Measurements from ENCODE around the gene HMG20A.

The HMG20A gene

GRCh38 chr15:77510066-77511057, 89.7 kb downstream of the HMG20A start:
- H3K27ac ChIP-seq (ENCODE audit: low read depth, low read length, severe bottlenecking) = no peak overlapping the region
- no peaks in the 10 kb centered on the region for H3K36me3 ChIP-seq (ENCODE audit: control insufficient read depth, insufficient read depth, low read length)
- 67 to 80% methylated on average over 7 to 9 of the region's 11 CpGs for WGBS, 2 experiments (ENCODE audit: insufficient coverage in 2 of 2)
- peaks cover 19% of the 10 kb centered on the region for H3K4me1 ChIP-seq (ENCODE audit: control insufficient read depth, insufficient read depth, low read length, poor library complexity, severe bottlenecking)
- H3K9me3 ChIP-seq (ENCODE audit: control insufficient read depth, low read length) = no peaks in the 10 kb centered on the region
- no peak overlapping the region for H3K4me3 ChIP-seq (ENCODE audit: extremely low read depth, insufficient read depth, low read length, poor library complexity, severe bottlenecking)

- H3K4me1 ChIP-seq (ENCODE audit: control insufficient read depth, insufficient read depth, low read length, poor library complexity, severe bottlenecking) = peaks cover 15% of the 10 kb centered on the region
- H3K4me3 ChIP-seq (ENCODE audit: extremely low read depth, insufficient read depth, low read length, poor library complexity, severe bottlenecking) = no peak overlapping the region
- WGBS, 2 experiments (ENCODE audit: insufficient coverage in 2 of 2) = 100% methylated on average over 1 of the region's 1 CpG; no CpG with 5 or more reads in 1 of the 2 experiments
- H3K9me3 ChIP-seq (ENCODE audit: control insufficient read depth, low read length) = no peaks in the 10 kb centered on the region
- no peak overlapping the region for H3K27ac ChIP-seq (ENCODE audit: low read depth, low read length, severe bottlenecking)
- no peaks in the 10 kb centered on the region for H3K36me3 ChIP-seq (ENCODE audit: control insufficient read depth, insufficient read depth, low read length)
Measured at GRCh38 chr15:77511869-77512268, 91.2 kb downstream of the HMG20A start.

- H3K4me3 ChIP-seq (ENCODE audit: extremely low read depth, insufficient read depth, low read length, poor library complexity, severe bottlenecking) = no peak overlapping the region
- H3K36me3 ChIP-seq (ENCODE audit: control insufficient read depth, insufficient read depth, low read length) = no peaks in the 10 kb centered on the region
- no peak overlapping the region for H3K27ac ChIP-seq (ENCODE audit: low read depth, low read length, severe bottlenecking)
- H3K9me3 ChIP-seq (ENCODE audit: control insufficient read depth, low read length) = no peaks in the 10 kb centered on the region
- H3K4me1 ChIP-seq (ENCODE audit: control insufficient read depth, insufficient read depth, low read length, poor library complexity, severe bottlenecking) = peaks cover 5% of the 10 kb centered on the region
- WGBS, 2 experiments (ENCODE audit: insufficient coverage in 2 of 2) = 88 to 95% methylated on average over 4 of the region's 4 CpGs
Measured at GRCh38 chr15:77513226-77513625, 92.5 kb downstream of the HMG20A start.

GRCh38 chr15:77514641-77515402, 94.1 kb downstream of the HMG20A start:
- 84 to 89% methylated on average over 9 to 10 of the region's 11 CpGs for WGBS, 2 experiments (ENCODE audit: insufficient coverage in 2 of 2)
- Histone ChIP-seq H3K4me1 (ENCODE audit: control insufficient read depth, insufficient read depth, low read length, poor library complexity, severe bottlenecking) (peaks cover 4% of the 10 kb centered on the region), H3K36me3 (ENCODE audit: control insufficient read depth, insufficient read depth, low read length) (no peaks in the 10 kb centered on the region), H3K27ac (ENCODE audit: low read depth, low read length, severe bottlenecking) (no peak overlapping the region), H3K4me3 (ENCODE audit: extremely low read depth, insufficient read depth, low read length, poor library complexity, severe bottlenecking) (no peak overlapping the region), H3K9me3 (ENCODE audit: control insufficient read depth, low read length) (no peaks in the 10 kb centered on the region)

- no peak overlapping the region for H3K4me3 ChIP-seq (ENCODE audit: extremely low read depth, insufficient read depth, low read length, poor library complexity, severe bottlenecking)
- H3K27ac ChIP-seq (ENCODE audit: low read depth, low read length, severe bottlenecking) = no peak overlapping the region
- peaks cover 4% of the 10 kb centered on the region for H3K4me1 ChIP-seq (ENCODE audit: control insufficient read depth, insufficient read depth, low read length, poor library complexity, severe bottlenecking)
- WGBS, 2 experiments (ENCODE audit: insufficient coverage in 2 of 2) = 83% methylated on average over 1 of the region's 2 CpGs; no CpG with 5 or more reads in 1 of the 2 experiments
- no peaks in the 10 kb centered on the region for H3K9me3 ChIP-seq (ENCODE audit: control insufficient read depth, low read length)
- no peaks in the 10 kb centered on the region for H3K36me3 ChIP-seq (ENCODE audit: control insufficient read depth, insufficient read depth, low read length)
Measured at GRCh38 chr15:77515613-77516012, 94.9 kb downstream of the HMG20A start.

- H3K36me3 ChIP-seq (ENCODE audit: control insufficient read depth, insufficient read depth, low read length) = no peaks in the 10 kb centered on the region
- no peak overlapping the region for H3K4me3 ChIP-seq (ENCODE audit: extremely low read depth, insufficient read depth, low read length, poor library complexity, severe bottlenecking)
- no peak overlapping the region for H3K27ac ChIP-seq (ENCODE audit: low read depth, low read length, severe bottlenecking)
- WGBS, 2 experiments (ENCODE audit: insufficient coverage in 2 of 2) = 90 to 99% methylated on average over 5 to 7 of the region's 7 CpGs
- H3K9me3 ChIP-seq (ENCODE audit: control insufficient read depth, low read length) = no peaks in the 10 kb centered on the region
- H3K4me1 ChIP-seq (ENCODE audit: control insufficient read depth, insufficient read depth, low read length, poor library complexity, severe bottlenecking) = peaks cover 4% of the 10 kb centered on the region
Measured at GRCh38 chr15:77516076-77516475, 95.4 kb downstream of the HMG20A start.

- no peaks in the 10 kb centered on the region for H3K36me3 ChIP-seq (ENCODE audit: control insufficient read depth, insufficient read depth, low read length)
- 94 to 98% methylated on average over 12 of the region's 12 CpGs for WGBS, 2 experiments (ENCODE audit: insufficient coverage in 2 of 2)
- peaks cover 4% of the 10 kb centered on the region for H3K4me1 ChIP-seq (ENCODE audit: control insufficient read depth, insufficient read depth, low read length, poor library complexity, severe bottlenecking)
- H3K27ac ChIP-seq (ENCODE audit: low read depth, low read length, severe bottlenecking) = no peak overlapping the region
- no peaks in the 10 kb centered on the region for H3K9me3 ChIP-seq (ENCODE audit: control insufficient read depth, low read length)
- no peak overlapping the region for H3K4me3 ChIP-seq (ENCODE audit: extremely low read depth, insufficient read depth, low read length, poor library complexity, severe bottlenecking)
Measured at GRCh38 chr15:77516786-77517185, 96.1 kb downstream of the HMG20A start.

- H3K27ac ChIP-seq (ENCODE audit: low read depth, low read length, severe bottlenecking) = no peak overlapping the region
- H3K4me3 ChIP-seq (ENCODE audit: extremely low read depth, insufficient read depth, low read length, poor library complexity, severe bottlenecking) = no peak overlapping the region
- peaks cover 4% of the 10 kb centered on the region for H3K4me1 ChIP-seq (ENCODE audit: control insufficient read depth, insufficient read depth, low read length, poor library complexity, severe bottlenecking)
- no peaks in the 10 kb centered on the region for H3K9me3 ChIP-seq (ENCODE audit: control insufficient read depth, low read length)
- H3K36me3 ChIP-seq (ENCODE audit: control insufficient read depth, insufficient read depth, low read length) = no peaks in the 10 kb centered on the region
- 57 to 90% methylated on average over 3 of the region's 7 CpGs for WGBS, 2 experiments (ENCODE audit: insufficient coverage in 2 of 2)
Measured at GRCh38 chr15:77517579-77517978, 96.9 kb downstream of the HMG20A start.

GRCh38 chr15:77518458-77518857, 97.8 kb downstream of the HMG20A start:
- Histone ChIP-seq H3K4me1 (ENCODE audit: control insufficient read depth, insufficient read depth, low read length, poor library complexity, severe bottlenecking) (peaks cover 4% of the 10 kb centered on the region), H3K9me3 (ENCODE audit: control insufficient read depth, low read length) (no peaks in the 10 kb centered on the region), H3K27ac (ENCODE audit: low read depth, low read length, severe bottlenecking) (no peak overlapping the region), H3K36me3 (ENCODE audit: control insufficient read depth, insufficient read depth, low read length) (no peaks in the 10 kb centered on the region), H3K4me3 (ENCODE audit: extremely low read depth, insufficient read depth, low read length, poor library complexity, severe bottlenecking) (no peak overlapping the region)
- 100% methylated on average over 1 of the region's 6 CpGs for WGBS, 2 experiments (ENCODE audit: insufficient coverage in 2 of 2)

- peaks cover 4% of the 10 kb centered on the region for H3K4me1 ChIP-seq (ENCODE audit: control insufficient read depth, insufficient read depth, low read length, poor library complexity, severe bottlenecking)
- WGBS, 2 experiments (ENCODE audit: insufficient coverage in 2 of 2) = 93 to 100% methylated on average over 2 to 3 of the region's 3 CpGs
- no peak overlapping the region for H3K27ac ChIP-seq (ENCODE audit: low read depth, low read length, severe bottlenecking)
- no peaks in the 10 kb centered on the region for H3K9me3 ChIP-seq (ENCODE audit: control insufficient read depth, low read length)
- H3K36me3 ChIP-seq (ENCODE audit: control insufficient read depth, insufficient read depth, low read length) = no peaks in the 10 kb centered on the region
- no peak overlapping the region for H3K4me3 ChIP-seq (ENCODE audit: extremely low read depth, insufficient read depth, low read length, poor library complexity, severe bottlenecking)
Measured at GRCh38 chr15:77519540-77519939, 98.9 kb downstream of the HMG20A start.
